Stimulated activated CD4-positive, alpha-beta T cell treated with anti-CD3 and anti-CD28 coated beads, Interleukin-15, amount 100 ng/mL, for 48 hours (primary cell): ENCODE data around the gene CYB561D1.
"Not testable (repeated sequence)": the region's sequence is repeated elsewhere in the genome, so short reads cannot be mapped to it uniquely, and the experiment has no call there.

Experiments used
- DNase-seq, 2 donors: peaks; one replicate each; pipeline ENCODE4 v3.0.0-alpha.2; 2020; ENCODE audit warnings: low read depth in 2 of 2

Gene CYB561D1

GRCh38 chr1:109493805-109494539, at the start of gene CYB561D1:
CYB561D1 (plus strand) TSS chr1:109494094; CDS start chr1:109494140, 46 bp downstream.
- peak; percentile 77 to 86 for DNase-seq

DNA sequence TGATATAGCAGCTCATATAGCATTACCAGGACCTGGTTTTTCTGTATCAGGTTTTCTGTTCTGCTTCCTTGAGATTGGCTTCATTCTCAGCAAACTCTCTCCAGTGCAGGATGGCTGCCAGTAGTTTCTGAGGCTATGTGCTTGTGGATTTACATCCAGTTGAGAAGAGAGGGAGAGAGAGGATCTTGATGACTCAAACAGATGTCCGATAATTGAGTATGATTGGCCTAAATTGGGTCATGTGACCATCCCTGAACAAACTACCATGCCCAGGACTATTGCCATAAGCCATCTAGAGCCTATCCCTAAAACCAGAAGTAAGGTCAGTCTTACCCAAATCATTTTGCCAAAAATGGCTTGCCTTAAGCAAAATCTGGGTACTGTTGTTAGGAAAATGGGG, 49.5 kb upstream of the CYB561D1 start:
- no peak for DNase-seq

DNA sequence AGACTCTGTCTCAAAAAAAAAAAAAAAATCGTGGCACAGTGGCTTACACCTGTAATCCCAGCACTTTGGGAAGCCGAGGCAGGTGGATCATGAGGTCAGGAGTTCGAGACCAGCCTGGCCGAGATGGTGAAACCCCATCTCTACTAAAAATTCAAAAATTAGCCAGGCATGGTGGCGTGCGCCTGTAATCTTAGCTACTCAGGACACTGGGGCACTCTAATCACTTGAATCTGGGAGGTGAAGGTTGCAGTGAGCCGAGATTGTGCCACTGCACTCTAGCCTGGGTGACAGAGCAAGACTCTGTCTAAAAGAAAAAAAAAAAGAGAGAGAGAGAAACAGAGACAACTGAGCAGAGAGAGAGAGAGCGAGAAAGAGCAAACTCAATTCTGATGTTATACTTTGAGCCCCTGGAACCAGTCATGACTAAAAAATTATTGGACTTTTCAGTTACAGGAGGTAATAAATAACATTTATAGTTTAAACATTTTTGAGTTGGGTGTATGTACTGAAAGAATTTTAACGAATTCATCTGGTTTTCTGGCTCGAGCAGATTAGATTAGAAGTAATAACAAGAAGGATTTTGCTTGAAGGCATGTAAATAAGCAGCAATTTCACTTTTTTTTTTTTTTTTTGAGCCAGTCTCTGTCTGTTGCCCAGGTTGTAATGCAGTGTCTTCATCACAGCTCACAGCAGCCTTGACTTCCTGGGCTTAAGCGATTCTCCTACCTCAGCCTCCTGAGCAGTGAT, 47.8 kb upstream of the CYB561D1 start:
- DNase-seq: not testable (repeated sequence)

- DNase-seq: no peak
Observed at GRCh38 chr1:109447524-109447923, 46.4 kb upstream of the CYB561D1 start.

- DNase-seq: no peak
Observed at GRCh38 chr1:109454497-109455133, 39.3 kb upstream of the CYB561D1 start.

- no peak for DNase-seq
Observed at GRCh38 chr1:109457819-109458218, 36.1 kb upstream of the CYB561D1 start.

- DNase-seq: no peak
Observed at GRCh38 chr1:109466125-109466451, 27.8 kb upstream of the CYB561D1 start.

DNA sequence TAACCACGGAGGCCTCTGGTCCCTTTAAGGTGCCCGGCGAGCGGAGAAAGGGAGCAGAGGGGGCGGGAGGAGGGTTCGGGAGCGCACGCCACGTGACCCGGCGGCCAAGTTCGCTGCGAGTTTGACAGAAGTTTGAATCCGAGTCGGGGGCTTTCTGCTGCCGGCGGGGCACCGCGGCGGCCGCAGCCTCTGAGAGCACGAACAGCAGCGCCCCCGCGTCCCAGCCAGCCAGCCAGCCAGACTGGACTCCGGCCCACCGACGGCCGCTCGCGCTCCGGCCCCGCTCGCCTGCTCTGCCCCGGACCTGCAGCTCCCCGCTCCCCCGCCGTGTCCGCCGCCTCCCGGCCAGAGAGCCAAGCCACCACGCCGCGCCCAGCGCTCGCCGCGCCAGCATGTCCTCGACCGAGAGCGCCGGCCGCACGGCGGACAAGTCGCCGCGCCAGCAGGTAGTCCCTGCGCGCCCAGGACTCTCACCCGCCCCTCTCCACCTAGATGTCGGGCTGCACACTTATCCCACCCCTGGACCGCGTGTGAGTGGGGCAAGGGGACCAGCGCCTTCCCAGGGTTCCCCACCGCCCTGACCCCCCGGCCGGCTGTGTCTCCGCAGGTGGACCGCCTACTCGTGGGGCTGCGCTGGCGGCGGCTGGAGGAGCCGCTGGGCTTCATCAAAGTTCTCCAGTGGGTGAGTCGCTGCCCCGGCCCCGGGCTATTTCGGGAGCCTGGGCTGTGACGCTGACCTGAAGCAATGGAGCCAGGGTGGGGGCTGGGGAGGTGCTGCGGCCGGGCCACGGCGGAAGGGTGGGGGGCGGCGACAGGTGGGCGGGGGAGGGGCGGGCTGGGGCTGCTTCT, 27.2 kb upstream of the CYB561D1 start, which contains the start of gene SYPL2:
Gene SYPL2, plus strand, starts transcription at position 95 of the 849 bp plus-strand sequence. Its CDS starts 298 bp downstream, at position 393.
- no peak for DNase-seq

DNA sequence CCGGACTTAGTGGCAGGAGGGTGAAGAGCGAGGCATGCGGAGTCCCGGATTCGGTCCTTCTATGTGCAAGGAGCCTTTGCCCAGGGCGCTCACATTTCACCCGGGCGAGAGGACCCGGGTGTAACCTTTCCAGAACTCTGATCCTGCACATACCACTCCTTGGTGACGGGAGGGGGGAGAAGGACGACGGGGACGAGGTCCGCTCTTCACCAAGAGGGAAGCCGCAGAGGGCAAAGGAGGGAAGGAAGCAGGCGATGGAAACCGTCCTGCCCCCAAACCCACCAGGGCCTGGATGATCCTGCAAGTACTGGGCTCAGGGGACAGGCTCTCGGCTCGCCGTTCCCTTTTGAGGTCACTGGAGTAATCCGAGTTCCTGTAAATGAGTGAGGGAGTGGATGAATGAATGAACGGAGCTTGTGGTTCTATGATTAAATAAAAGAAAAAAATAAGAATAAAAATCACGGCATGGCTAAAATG, 26.6 kb upstream of the CYB561D1 start:
- DNase-seq: no peak

GRCh38 chr1:109468061-109468460, 25.8 kb upstream of the CYB561D1 start:
- DNase-seq: no peak

DNA sequence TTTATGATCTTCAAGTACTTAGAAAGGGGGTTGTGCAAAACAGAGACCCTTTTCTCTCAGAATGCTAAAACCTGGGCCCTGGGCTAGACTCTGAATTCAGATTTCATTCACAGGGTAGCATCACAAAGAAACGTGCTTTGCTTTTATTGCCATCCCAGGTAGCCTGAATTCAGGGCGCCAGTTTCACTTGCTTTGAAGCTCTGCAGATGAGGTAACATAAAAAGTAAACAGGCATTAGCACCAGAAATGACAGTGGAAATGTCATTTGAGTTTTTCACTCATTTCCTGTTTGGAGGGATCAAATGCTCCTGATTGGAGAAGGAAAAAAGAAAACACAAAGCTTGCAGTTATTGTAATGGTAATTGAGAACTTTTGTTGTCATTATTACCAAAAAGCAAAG, 25.0 kb upstream of the CYB561D1 start:
- DNase-seq: no peak

- no peak for DNase-seq
Observed at GRCh38 chr1:109470245-109470644, 23.6 kb upstream of the CYB561D1 start.

DNA sequence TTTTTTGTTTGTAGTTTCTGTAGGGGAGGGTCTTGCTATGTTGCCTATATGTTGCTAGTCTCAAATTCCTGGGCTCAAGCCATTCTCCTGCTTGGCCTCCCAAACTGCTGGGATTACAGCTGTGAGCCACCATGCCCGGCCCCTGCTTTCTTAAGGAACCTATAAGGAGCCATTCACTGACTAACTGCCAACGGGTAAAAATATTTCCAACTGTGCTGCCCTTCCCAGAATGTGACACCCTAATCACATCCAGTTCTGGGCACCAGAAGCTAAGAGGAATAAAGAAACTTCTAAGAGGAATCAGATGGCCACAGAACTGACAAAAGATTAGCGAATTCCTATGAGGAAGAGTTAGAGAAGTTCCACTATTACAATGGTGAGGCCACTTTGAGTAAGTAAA, 21.1 kb upstream of the CYB561D1 start:
- no peak for DNase-seq

DNA sequence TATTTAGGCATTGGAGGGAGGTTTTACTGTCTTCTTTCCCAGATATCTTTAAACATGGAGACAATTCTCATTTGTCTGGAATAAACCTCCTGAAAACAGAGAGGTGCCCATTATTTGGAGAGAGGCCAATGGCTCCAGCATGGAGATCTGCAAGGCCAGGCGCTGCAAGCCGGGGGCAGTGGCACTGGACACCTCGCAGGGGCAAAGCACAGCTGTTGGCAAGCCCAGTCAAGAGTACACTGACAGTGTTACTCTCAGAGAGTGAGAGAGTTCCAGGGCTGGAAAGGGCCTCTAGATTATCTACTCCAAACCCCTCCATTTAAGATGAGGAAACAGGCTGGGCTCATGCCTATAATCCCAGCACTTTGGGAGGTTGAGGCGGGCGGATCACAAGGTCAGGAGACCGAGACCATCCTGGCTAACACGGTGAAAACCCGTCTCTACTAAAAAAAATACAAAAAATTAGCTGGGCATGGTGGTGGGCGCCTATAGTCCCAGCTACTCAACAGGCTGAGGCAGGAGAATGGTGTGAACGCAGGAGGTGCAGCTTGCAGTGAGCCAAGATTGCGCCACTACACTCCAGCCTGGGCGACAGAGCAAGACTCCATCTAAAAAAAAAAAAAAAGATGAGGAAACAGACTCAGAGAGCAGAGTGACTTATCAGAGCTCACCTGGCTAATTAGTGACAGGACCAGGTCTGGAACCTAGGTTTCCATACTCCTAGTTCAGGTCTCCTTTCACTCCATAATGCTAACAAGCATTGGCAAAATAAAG, 20.4 kb upstream of the CYB561D1 start:
- DNase-seq: not testable (repeated sequence)

GRCh38 chr1:109474697-109475096, 19.2 kb upstream of the CYB561D1 start:
- no peak for DNase-seq

- no peak for DNase-seq
Observed at GRCh38 chr1:109475261-109475660, 18.6 kb upstream of the CYB561D1 start.

DNA sequence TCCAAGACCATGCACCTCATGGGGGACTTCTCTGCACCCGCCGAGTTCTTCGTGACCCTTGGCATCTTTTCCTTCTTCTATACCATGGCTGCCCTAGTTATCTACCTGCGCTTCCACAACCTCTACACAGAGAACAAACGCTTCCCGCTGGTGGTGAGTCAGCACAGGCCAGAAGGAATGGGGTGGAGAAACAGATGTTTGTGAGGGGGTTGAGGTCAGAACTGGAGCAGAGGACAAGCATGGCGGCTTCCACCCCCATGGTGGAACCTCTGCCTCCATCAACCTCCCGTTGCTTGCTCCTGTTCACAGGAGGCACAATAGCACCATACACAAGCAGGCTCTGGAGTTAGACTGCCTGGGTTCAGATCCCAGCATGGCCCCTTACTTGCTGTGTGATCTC, 17.1 kb upstream of the CYB561D1 start:
- DNase-seq: no peak

DNA sequence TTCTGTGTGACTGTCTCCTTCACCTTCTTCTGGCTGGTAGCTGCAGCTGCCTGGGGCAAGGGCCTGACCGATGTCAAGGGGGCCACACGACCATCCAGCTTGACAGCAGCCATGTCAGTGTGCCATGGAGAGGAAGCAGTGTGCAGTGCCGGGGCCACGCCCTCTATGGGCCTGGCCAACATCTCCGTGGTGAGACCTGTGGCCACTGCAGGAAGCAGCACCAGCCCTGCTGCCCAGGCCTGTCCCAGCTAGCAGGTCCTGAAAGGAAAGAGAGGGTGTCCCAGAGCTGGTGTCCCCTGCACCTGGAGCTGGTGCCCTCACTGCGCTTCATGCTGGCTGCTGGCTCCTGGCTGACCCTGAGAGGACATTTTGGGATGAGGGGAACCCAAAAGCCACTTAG, 16.1 kb upstream of the CYB561D1 start:
- DNase-seq: no peak

DNA sequence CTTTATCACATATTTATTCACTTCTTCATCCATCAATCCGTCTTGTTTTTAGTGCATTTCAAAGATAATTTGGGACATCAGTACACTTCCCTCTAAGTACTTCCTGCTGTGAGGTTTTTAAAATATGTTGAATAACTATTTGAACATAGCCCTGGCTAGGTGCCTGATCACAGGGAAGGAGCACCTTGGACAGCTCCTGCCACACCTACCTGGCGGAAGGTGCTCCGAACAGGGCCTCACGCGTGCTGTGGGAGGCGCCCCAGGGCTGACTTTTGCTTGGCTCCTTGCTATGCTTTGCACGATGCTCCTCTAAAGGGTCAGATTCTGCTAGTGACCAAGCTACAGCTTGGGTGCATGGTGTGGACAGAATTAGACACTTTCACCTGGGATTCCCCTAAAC, 15.1 kb upstream of the CYB561D1 start:
- DNase-seq: no peak

GRCh38 chr1:109479311-109479710, 14.6 kb upstream of the CYB561D1 start:
- no peak for DNase-seq

DNA sequence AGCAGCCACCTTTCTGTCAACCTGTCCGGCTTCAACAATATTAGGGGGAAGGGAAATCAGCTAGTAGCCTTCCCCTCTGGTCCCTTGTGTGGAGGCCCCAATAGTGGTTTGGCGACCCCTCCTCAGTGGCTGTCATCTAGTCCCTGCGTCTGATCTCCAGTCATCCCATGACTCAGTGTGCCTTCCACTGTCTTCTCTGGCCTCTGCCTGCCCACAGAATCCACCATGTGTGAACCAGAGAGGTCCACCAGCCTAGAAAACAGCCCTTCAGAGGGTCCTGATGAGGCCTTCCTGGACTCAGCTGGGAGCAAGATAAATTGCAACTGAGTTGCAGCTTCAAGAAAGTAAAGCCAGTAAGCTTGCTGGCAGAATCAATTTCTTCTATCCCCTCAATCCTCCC, 14.0 kb upstream of the CYB561D1 start:
- no peak for DNase-seq
